ENCODE results near the gene ACVR1B.
"Not testable (repeated sequence)": the region's sequence is repeated elsewhere in the genome, so short reads cannot be mapped to it uniquely, and the experiment has no call there.

ACVR1B gene

GRCh38 chr12:51969643-51970042, 18.1 kb downstream of the ACVR1B start:
- FAIRE-seq (no peak), DNase-seq (ENCODE audit: insufficient read length, low spot score) (no peak)

GRCh38 chr12:51970904-51971646, 19.6 kb downstream of the ACVR1B start:
- FAIRE-seq: peak; percentile 80
- DNase-seq (ENCODE audit: insufficient read length, low spot score): peak; percentile 58

GRCh38 chr12:51971679-51972421, 20.4 kb downstream of the ACVR1B start:
- peak; percentile 68 for FAIRE-seq
- no peak for DNase-seq (ENCODE audit: insufficient read length, low spot score)

- DNase-seq (ENCODE audit: insufficient read length, low spot score) (no peak), FAIRE-seq (no peak)
These were observed 20.9 kb downstream of the ACVR1B start for GRCh38 chr12:51972422-51972812.

GRCh38 chr12:51972849-51973273, 21.4 kb downstream of the ACVR1B start:
- no peak for DNase-seq (ENCODE audit: insufficient read length, low spot score)
- FAIRE-seq: no peak

- DNase-seq (ENCODE audit: insufficient read length, low spot score) (no peak), FAIRE-seq (no peak)
These were observed 22.1 kb downstream of the ACVR1B start for GRCh38 chr12:51973560-51973959.

GRCh38 chr12:51974646-51975045, 23.1 kb downstream of the ACVR1B start:
- no peak for FAIRE-seq
- no peak for DNase-seq (ENCODE audit: insufficient read length, low spot score)

GRCh38 chr12:51975196-51975595, 23.7 kb downstream of the ACVR1B start:
- no peak for FAIRE-seq
- no peak for DNase-seq (ENCODE audit: insufficient read length, low spot score)

- FAIRE-seq (no peak), DNase-seq (ENCODE audit: insufficient read length, low spot score) (no peak)
These were observed 25.1 kb downstream of the ACVR1B start for GRCh38 chr12:51976376-51977160.

GRCh38 chr12:51977320-51977753, 25.8 kb downstream of the ACVR1B start:
- FAIRE-seq (no peak), DNase-seq (ENCODE audit: insufficient read length, low spot score) (no peak)

- not testable (repeated sequence) for FAIRE-seq; DNase-seq (ENCODE audit: insufficient read length, low spot score)
These were observed 27.8 kb downstream of the ACVR1B start for GRCh38 chr12:51979306-51979705.

GRCh38 chr12:51980051-51980808, 28.7 kb downstream of the ACVR1B start:
- FAIRE-seq: peak; percentile 84

GRCh38 chr12:51980809-51981127, 29.3 kb downstream of the ACVR1B start:
- DNase-seq (ENCODE audit: insufficient read length, low spot score) (no peak), FAIRE-seq (no peak)

More at GRCh38 chr12:51980051-51980808, 28.7 kb downstream of the ACVR1B start:
- peak; percentile 72 for DNase-seq (ENCODE audit: insufficient read length, low spot score)

GRCh38 chr12:51984657-51985056, 33.2 kb downstream of the ACVR1B start:
- FAIRE-seq: no peak
- no peak for DNase-seq (ENCODE audit: insufficient read length, low spot score)

- FAIRE-seq: no peak
- DNase-seq (ENCODE audit: insufficient read length, low spot score): no peak
These were observed 33.8 kb downstream of the ACVR1B start for GRCh38 chr12:51985154-51985835.

- DNase-seq (ENCODE audit: insufficient read length, low spot score): no peak
- no peak for FAIRE-seq
These were observed 35.3 kb downstream of the ACVR1B start for GRCh38 chr12:51986834-51987233.

GRCh38 chr12:51992246-51992645, 40.7 kb downstream of the ACVR1B start:
- FAIRE-seq: no peak
- no peak for DNase-seq (ENCODE audit: insufficient read length, low spot score)

GRCh38 chr12:51994539-51994820, 43.0 kb downstream of the ACVR1B start:
- no peak for DNase-seq (ENCODE audit: insufficient read length, low spot score)
- no peak for FAIRE-seq

- FAIRE-seq (no peak), DNase-seq (ENCODE audit: insufficient read length, low spot score) (no peak)
These were observed 43.5 kb downstream of the ACVR1B start for GRCh38 chr12:51994959-51995358.

- DNase-seq (ENCODE audit: insufficient read length, low spot score) (no peak), FAIRE-seq (no peak)
These were observed 45.6 kb downstream of the ACVR1B start for GRCh38 chr12:51997136-51997535.

All from GM19239 (cell line).